Inflammatory macrophage treated with lipopolysaccharide for 4 hours (primary cell): ENCODE data around the gene DGLUCY.
"Not testable (repeated sequence)": the region's sequence is repeated elsewhere in the genome, so short reads cannot be mapped to it uniquely, and the experiment has no call there.

ENCODE experiments used
- DNase-seq: peaks from one replicate; pipeline ENCODE4 v3.0.0-alpha.2; 2020

Gene DGLUCY

DNA sequence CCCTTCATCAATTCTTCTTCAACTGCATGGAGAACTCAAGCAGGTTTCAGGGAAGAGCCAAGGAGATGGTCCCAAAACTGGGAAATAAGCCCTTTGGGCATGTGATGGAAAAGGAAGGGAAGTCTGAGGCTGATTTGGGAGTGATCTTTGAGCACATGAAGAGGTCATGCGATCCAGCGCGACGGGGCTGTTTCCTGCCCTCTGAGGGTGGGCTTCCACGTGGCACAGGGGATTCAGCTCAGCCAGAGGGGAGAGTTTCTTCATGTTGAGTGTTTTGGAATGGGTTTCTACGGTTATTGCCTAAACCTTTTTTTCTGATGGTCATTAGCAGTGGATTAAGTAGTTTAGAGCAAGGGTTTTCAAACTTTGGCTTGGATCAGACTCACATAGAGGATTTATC, 100.4 kb downstream of the DGLUCY start:
- DNase-seq, result no peak

DNA sequence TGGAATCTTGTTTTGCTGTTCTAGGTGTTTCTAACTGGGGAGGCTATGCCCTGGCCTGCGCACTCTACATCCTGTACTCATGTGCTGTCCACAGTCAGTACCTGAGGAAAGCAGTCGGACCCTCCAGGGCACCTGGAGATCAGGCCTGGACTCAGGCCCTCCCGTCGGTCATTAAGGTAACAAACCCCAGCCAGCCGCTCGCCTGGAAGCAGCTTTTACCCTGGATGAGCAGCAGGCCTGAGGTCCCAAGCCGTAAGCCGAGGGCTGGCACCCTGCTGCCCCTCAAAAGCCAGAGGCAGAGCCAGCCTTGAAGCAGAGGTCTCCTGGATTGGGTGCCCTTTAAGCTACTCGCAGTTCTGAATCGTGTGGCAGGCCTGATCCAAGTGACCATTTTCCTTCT, 101.5 kb downstream of the DGLUCY start:
- DNase-seq, result no peak

DNA sequence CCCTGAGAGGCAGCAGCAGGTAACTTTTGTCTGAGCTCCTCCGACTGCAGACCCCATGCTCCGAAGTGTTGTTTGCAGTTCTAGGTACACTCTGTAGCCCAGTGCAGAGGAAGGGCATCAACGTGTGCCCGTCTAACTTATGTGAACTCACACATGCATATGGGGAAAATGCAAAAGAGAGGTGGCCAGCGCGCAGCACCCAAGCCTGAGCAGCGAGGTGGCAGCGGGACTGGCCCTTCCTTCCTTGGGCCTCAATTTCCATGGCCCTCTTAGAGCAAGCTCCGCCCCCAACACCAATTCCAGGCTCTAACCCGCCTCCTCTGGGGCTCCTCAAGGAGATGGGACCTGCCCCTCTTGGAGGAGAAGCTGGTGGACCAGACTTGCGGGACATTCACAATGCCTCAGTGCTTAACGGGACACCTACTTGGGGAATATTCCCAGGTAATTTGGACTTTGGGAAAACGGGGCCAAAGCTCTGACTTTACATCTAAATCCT, 102.9 kb downstream of the DGLUCY start:
- no peak for DNase-seq

DNA sequence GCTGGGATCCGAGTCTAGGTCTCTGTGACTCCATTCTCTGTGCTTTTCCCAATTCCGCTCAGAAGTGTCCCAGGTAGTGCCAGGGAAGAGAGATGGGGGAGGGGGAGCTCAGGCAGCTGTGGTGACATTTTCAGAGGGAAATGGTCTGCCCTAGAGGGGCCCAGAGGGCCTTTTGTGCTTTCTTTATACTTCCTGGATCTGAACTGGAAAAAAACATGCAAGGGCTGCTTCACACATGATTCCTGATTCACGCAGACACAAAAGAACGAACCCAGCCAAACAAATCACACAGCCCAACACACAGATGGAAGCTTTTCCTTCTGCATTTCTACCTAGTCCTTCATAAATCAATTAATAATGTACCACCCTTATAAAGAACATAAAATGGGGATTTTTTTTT, 104.1 kb downstream of the DGLUCY start:
- DNase-seq, result no peak

DNA sequence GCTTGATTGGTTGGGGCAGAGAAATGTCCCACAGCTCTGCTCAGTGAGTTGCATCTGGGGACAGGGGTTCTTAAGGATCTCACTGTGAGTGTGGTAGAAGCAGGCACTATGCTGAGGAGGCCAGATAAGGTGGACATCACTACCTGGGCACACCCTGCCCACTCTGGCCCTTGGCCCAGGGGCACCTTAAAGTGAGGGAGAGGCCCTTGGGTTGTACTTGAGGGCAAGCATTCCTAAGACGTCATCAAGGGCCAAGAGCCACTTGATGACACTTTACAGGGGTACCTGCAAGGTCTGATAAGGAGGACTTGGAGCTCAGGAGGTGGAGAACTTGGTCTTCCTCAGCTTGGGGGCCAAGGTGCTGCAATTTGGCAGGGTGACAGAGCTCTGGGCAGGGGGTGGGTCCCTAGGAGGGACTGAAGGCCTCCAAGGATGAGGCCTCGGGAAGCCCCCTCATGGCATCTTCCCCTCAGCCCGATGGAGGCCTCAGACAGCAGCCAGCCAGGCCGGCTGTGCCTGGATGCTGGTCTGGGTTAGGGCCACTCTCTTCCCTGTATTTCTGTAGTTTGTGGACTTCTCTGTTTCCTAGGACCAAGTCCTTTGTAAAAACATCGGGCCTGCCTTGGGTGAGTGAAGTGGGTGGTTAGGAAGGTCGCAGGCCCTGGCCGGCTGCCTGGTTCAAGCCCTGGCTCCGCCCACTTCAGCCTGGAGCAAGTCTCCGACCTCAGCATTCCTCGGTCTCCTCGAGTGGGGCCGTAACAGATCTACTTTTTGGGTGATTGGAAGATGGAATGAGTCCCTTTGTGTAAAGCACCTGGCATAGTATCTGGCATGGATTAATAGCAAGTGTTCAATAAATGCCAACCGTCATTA, 105.9 kb downstream of the DGLUCY start:
- DNase-seq, result no peak

DNA sequence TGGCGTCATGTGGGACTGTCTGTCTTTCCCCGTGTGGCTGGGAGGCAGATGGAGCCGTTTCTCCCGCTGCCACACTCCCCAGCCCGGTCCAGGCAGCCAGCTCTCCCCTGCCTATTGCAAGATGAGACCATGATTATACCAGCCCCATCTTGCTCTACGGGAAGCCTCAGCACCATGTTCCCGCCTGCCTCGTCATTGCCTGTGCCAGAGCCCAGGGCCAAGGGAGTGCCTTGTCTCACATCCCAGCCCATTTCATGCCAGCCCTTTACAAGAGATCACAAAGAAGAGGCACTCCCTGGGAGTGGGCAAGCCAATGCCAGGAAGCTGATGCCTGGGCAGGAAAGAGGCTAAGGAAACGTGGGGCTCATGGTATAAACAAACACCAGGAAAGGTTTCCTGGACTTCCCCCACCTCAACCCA, 106.7 kb downstream of the DGLUCY start:
- no peak for DNase-seq

DNA sequence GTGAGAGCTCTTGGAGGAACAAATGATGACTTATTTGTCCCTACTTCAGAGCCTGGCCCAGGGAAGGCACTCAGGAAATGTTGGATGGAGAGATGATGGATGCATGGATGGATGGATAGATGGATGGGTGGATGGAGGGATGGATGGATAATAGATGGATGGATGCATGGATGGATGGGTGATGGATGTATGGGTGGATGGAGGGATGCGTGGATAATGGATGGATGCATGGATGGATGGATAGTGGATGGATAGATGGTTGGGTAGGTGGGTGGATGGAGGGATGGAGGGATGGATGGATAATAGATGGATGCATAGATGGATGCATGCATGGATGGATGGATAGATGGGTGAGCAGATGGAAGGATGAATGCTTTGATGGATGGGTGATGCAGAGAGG, 107.4 kb downstream of the DGLUCY start:
- DNase-seq, result no peak

DNA sequence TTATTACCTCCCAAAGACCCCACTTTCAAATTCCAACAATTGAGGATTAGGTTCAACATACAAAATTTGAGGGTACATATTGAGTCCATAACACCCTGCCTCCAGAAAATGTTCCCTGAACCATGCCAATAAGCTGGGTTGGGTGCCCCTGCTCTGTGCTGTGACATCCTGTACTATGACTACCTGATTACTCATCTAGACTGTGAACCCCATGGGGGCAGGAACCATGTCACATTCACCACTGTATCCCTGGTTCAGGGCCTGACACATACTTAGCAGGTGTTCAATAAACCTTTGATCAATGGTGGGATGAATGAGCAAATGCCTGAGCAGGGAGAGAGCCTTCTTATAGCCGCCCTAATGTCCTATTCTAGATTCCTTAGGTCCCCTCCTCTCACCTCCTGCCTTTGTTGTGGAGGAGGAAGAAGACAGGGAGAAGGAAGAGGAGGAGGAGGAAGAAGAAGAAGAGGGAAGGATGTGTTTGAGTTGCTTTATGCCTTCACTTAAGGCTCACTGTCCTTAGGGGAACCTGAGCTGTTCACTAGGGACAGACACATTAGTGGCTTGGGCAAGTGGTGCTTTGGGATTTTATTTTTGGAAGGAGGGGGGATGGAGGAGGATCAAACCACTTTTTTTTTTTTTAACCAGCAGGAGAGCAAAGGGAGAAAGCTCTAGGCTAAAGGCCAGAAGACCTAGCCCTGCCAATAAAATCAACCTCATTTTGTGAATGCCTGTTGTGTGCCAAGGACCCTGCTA, 109.3 kb downstream of the DGLUCY start:
- no peak for DNase-seq

DNA sequence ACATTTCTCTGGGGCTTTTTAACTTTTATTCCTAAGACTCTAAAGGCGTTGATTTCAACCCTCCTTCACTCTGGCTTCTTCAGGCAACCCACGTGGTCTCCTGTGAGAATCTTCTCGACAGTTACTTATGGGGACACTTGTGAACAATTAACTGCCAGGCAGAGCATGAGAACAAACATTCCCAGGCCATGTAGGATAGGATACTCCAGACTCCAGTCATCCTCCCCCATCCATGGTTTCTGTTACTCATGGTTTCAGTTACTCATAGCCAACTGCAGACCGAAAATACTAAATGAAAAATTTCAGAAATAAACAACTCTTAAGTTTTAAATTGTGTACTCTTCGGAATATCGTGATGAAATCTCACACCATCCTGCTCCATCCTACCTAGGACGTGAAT, 111.2 kb downstream of the DGLUCY start:
- no peak for DNase-seq

DNA sequence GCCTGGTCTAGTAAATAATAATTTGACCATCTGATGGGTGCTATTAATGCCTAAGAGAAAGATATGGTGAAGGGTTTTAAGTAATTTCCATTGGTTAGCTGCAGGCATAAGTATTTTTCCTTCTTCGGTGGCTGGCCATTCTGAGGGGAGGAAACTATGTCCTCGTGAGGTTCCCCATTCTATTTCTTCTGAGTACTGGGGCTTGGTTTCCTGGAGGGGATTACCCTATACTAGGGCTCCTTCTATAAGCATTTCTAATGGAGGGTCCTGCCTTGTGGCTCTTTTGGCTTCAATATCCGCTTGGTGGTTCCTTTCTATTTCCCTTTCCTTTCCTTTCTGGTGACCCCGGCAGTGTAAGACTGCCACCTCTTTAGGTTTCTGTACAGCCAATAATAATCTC, 112.5 kb downstream of the DGLUCY start:
- not testable (repeated sequence) for DNase-seq

DNA sequence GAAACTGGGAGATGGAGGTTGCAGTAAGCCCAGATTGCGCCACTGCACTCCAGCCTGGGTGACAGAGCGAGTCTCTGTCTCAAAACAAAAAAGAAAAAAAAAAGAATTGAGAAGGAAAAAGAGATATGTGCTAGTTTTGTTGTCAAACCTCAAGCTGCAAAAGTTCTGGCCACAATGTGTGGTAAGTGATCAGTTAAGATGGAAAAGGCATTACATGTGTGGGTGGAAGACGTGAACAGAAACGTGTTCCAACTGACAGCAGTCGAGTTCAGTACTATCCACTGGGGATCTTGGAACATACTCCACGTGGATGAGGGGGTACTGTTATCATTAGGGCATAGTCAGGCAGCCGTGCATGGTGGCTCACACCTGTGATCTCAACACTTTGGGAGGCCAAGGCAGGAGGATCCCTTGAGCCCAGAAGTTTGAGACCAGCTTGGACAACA, 113.3 kb downstream of the DGLUCY start:
- no peak for DNase-seq

DNA sequence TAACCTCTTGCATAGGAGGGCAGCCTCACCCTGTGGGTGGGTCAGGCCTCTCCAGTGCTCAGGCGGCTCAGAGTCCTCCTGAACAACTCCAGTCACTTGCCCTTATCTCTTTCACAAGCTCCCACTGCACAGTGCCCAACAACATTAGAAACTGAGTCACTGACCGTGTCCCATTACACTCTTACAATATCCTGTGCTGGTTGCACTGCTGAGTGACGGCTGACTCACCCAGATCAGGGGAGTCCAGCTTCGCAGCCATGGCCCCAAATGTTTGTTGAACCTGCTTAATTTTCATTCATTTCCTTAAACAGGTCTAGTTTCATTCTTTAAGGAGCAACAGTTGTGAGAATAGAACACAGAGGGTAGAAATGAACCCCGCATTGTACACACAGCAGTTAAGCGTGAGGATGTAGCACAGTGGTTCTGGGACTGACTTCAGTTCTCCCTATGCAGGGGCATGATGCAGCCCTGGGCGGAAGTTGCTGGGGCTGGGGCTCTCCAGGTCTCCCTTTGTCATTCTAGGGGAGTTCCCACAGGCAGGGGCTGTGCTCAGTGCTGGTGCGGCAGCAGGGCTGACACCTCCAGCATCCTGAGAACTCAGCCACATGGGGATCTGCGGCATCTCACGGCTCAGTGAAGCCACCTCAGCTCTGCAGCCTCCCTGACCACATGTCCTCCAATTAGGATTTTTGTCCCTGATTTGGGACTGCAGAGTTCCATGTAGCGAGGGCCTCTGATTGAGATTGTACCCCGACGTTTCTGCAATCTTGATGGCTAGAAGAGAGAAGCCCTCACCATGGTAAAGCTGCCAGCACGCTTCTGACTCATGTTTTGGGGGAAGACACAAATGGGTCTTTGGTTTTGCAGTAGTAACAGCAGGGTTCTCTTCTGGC, 114.5 kb downstream of the DGLUCY start:
- peak; percentile 65 for DNase-seq

DNA sequence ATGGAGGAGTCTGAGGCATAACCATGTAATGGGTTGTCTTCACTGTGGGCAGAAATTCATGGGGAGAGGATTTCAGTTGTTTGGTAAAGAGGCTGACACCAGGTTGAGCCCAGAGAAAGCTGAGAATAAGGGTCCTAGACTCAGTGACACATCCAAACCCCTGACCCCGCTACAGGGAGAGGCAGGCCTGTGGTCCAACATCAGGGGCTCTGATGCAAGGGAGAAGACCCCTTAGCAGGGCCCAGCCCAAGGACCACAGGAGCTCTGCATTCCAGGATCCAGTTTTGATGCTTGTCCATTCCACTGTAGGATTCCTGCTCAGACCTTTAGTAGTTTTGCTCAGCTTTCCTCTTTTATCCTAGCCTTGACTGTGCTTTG, 115.1 kb downstream of the DGLUCY start:
- no peak for DNase-seq

DNA sequence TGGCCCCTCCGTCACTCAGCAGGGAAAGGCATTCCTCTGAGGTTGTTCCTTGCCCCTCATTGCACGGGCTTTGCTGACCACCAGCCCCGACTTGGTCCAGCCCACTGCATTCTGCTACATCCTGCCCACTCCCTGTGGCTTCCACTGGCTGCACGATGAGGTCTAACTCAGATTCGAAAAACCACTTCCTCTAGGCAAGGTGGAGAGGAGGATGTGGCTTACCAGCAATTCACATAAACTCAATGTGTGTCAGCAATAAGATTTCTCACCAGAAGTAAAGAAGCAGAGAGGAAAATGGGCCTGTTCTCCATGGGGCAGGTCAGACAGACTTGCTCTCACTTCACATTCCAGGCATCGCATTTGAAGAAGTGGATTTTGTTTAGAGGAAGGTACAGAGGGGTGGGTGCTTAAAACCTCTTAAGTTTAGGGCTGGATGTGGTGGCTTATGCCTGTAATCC, 115.9 kb downstream of the DGLUCY start:
- DNase-seq, result peak; percentile 61

DNA sequence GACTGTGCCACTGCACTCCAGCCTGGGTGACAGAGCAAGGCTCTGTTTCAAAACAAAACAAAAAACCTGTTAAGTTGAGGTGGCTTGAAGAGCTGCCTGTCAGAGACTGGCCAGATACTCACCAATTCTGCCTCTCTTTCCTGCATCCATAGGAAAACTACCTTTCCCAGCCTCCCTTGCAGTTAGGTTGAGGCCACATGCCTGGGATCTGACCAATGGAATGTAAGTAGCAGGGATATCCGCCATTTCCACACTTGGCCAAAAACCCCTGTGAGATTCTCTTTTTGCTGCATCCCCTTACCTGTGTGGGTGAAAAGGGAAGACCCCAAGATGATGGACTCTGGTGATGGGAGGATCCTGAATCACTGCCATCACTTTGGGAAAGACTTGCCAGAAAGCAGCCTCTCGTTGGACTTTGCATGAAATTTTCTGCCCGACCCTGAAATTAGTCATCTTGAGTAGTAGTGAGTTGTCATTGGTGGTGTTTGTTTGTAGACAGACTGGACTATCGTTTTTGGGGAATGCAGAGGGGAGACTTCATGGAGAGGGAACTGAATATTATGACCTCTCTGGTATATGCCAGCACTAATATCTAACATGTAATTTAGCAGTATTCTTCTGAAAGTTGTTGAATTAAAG, 116.6 kb downstream of the DGLUCY start:
- no peak for DNase-seq

DNA sequence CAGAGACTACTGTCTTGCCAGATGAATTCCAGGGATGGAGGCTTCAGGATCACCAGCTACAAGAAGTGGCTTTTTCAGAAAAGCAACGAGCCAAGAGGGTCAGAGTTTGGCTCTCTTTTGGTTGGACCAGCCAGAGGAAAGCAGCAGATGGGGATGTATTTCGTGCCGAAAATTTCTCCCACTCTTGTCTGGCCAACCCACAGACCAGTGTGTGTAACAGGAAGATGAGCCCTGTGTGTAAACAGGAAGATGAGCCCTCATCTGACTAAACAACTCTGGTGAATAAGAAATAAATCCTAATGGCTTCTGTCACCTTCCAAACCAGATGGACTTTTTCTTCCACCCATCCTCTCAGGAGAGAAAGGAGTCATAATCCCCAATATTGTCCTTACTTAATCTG, 117.6 kb downstream of the DGLUCY start:
- peak; percentile 81 for DNase-seq

DNA sequence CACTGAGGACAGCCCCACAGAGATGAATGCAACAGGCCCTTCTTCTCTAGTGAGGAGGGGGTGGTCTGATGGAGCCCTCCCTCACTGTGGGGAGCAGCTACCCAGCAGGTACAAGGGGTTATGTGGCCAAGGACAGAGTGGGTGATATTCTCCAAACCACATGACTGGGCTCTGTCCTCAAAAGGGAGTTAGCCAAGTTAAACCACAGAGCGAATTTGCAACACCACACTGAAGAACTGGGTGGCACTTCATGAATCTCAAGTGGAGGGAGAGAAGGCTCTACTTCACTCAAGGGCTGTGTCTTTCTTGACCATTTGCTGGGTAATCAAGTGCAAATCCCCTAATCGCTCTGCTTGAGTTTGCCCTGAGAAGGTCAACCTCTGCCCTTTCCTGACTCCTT, 118.2 kb downstream of the DGLUCY start:
- peak; percentile 59 for DNase-seq

DNA sequence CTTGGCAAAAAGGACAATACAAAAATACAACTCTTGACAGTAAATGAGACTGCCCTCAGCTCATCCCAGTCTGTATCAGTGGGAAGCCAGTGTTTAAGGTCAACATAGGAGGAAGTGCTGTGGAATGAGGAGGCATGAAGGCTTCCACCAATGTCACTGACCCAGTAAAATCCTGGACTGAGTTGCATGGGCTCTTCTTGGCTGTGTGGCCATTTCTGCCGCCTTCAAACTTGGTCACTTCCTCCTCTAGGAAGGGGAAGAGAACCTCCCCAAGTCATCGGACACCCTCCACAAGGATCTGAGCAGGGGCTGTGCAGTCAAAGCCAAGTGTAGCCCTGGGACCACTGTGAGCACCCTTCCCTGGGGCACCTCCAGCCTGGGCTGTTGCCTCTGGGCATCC, 118.7 kb downstream of the DGLUCY start:
- DNase-seq, result peak; percentile 76

DNA sequence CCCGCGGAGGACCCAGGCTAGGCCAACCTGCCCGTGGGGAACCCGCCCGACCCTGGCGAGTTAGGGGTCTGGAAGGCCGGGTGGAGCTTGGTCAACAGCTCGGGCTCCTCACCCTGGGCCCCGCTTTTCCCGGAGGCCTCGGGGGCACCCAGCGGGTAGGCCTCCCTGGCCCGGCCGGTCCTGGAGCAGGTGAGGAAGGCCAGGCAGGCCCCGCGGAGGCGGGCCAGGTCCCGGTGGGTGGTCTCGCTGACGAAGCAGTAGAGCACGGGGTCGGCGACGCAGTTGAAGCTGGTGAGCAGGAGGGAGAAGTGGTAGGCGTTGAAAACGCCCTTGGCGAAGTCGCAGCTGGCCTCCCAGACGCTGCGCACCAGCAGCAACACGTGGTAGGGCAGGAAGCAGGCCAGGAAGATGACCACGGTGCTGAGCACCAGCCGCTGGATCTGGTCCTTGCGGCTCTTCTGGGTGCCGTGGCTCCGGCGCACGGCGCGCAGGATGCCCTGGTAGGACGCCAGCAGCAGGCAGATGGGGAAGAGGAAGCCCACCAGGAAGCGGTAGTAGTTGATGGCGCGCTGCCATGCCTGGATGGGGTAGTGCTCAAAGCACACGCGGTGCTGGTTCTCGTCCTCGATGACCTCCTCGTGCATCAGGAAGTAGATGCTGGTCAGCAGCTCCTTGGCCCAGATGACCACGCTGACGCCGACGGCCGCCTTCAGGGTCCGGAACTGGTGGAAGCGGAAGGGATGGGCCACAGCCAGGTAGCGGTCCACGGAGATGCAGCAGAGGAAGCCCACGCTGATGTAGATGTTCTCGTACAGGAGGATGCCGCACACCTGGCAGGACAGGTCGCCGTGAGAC, 120.3 kb downstream of the DGLUCY start:
- no peak for DNase-seq

DNA sequence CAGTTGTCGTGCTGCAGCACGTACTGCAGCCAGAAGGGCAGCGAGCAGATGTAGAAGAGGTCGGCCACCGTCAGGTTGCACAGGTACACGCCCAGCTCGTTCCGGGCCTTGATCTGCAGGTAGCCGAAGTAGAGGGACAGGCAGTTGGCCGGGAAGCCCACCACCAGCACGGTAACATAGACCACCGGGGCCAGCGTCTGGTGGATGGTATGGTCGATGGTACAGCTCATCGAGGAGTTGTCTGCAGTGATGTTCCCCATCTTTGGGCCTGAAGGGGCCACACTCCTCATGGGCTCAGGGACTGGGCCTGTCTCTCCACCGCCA, 120.9 kb downstream of the DGLUCY start:
- no peak for DNase-seq

DNA sequence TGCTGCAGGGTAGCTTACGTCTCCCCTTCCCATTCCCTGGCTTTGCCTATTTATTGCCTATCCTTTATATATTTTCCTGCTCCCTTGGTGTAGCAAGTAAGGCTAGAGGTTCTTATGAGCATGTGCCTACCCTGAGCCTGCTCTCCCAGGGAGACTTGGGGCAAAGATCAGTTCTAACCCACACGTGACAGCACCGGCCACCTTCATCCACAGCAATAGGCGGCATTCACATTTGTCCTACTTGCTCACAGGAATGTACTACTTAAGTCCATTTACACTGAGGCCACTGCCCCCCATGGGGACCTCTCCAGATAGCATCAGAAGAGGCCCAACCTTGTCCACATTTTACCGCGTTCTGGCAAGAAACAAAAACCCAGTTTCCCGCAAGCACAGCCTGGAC, 122.0 kb downstream of the DGLUCY start:
- no peak for DNase-seq

DNA sequence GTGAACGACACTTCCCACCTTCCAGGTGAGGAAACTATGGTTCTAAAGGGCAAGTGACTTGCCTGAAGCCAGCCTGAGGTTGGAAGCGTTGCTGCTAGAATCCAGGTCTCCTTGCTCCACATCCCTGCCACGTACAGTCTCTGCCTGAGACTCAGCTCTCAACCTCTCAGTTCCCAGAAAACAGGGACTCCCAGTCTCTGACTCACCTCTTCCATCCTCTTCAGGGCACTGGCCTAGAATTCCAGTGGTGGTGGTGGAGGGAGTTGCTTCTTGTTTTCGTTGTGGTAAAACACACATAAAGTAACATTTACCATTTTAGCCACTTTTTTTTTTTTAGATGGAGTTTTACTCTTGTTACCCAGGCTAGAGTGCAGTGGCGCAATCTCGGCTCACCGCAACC, 123.3 kb downstream of the DGLUCY start:
- DNase-seq, result peak; percentile 25
